HepG2 (cell line): ENCODE results near the gene WNK2. TPM values are rescaled to one million over a fixed set of nuclear protein-coding genes. Genes with fewer than 3 reads are reported as not detected.

Experiments
- ATAC-seq: fragments of 200-7000 bp; cut with Tn5 transposase; 3 replicates; pipeline ENCODE4 v1.9.1; 2020; ENCODE audit warnings: mild to moderate bottlenecking, moderate library complexity
- BruUV-seq: library from RNA; stranded (reverse); fragments of 400-500 nt; replicated peaks from 2 replicates; lab custom pipeline; 2021; lab: Mats Ljungman, UMichigan
- CTCF ChIA-PET: fragments of 300-600 bp; formaldehyde crosslinking; extraction: SDS; loops from one replicate; lab custom pipeline; 2021; ENCODE audit warnings: low total read pairs, inconsistent platforms, low intra/inter-chr PET ratio; lab: Yijun Ruan, JAX
- POLR2A ChIA-PET: fragments of 350-600 bp; sonication (Branson Sonifier 250); formaldehyde crosslinking; loops from one replicate; lab custom pipeline; 2020; ENCODE audit warnings: antibody characterized with exemption, inconsistent platforms; lab: Yijun Ruan, JAX
- DNase-seq: peaks from one replicate; pipeline ENCODE4 v3.0.0-alpha.2; 2015; ENCODE audit warnings: low spot score
- FAIRE-seq: peaks from 3 replicates; lab custom pipeline; 2011; peaks lifted over from hg19 to GRCh38; lab: Jason Lieb, UNC
- H2AFZ ChIP-seq: one replicate; pipeline ENCODE4 v1.6.1; 2011; ENCODE audit warnings: low read length, inconsistent platforms
- H3K27ac ChIP-seq: fragments of 300-600 bp; 3 replicates; pipeline ENCODE4 v1.8.0; 2011; ENCODE audit warnings: mixed run types, mild to moderate bottlenecking, mixed read lengths, low read length, inconsistent platforms; ENCODE audit not compliant: insufficient read depth; ENCODE audit errors: extremely low read length
- H3K27me3 ChIP-seq, 2 experiments: fragments of 200-600 bp in 1 of 2; 2 replicates in 1 of 2; 3 replicates in 1 of 2; pipeline versions ENCODE4 v1.6.0 to v1.8.0; 2011; ENCODE audit warnings: low read length in 2 of 2, mild to moderate bottlenecking in 2 of 2, moderate library complexity in 2 of 2, inconsistent platforms in 1 of 2; ENCODE audit not compliant: insufficient read depth in 2 of 2, control insufficient read depth in 1 of 2
- H3K36me3 ChIP-seq, 2 experiments: fragments of 200-600 bp in 1 of 2; replicated peaks in 1 of 2; 2 replicates in 1 of 2; 3 replicates in 1 of 2; pipeline versions ENCODE4 v1.5.1 to v1.8.0; 2011; ENCODE audit warnings: low read length in 2 of 2, inconsistent platforms in 1 of 2; ENCODE audit not compliant: insufficient read depth in 2 of 2, control insufficient read depth in 1 of 2
- H3K4me1 ChIP-seq: 2 replicates; pipeline ENCODE4 v1.5.1; 2012; ENCODE audit warnings: low read length, inconsistent platforms; ENCODE audit not compliant: insufficient read depth
- H3K4me2 ChIP-seq: 2 replicates; pipeline ENCODE4 v1.6.0; 2011; ENCODE audit warnings: low read depth, low read length, inconsistent platforms
- H3K4me3 ChIP-seq, 3 experiments: fragments of 200-600 bp in 1 of 3; sonication (generic), shearing (Covaris generic) in 1 of 3; replicated peaks in 1 of 3; 2 replicates each; pipeline ENCODE4 v1.5.1; 2011 to 2016; ENCODE audit warnings: low read length in 3 of 3, inconsistent platforms in 2 of 3, low read depth in 2 of 3, mild to moderate bottlenecking in 2 of 3, control low read depth in 1 of 3, mixed read lengths in 1 of 3; ENCODE audit not compliant: insufficient read depth in 1 of 3
- H3K79me2 ChIP-seq: one replicate; pipeline ENCODE4 v1.6.1; 2011; ENCODE audit warnings: low read length, inconsistent platforms; ENCODE audit not compliant: insufficient read depth
- H3K9ac ChIP-seq: 2 replicates; pipeline ENCODE4 v1.6.0; 2011; ENCODE audit warnings: mild to moderate bottlenecking, low read depth, low read length, inconsistent platforms; ENCODE audit not compliant: insufficient read depth
- H3K9me3 ChIP-seq: 2 replicates; pipeline ENCODE4 v1.5.1; 2012; ENCODE audit warnings: mild to moderate bottlenecking, low read length
- H4K20me1 ChIP-seq: 2 replicates; pipeline ENCODE4 v1.6.0; 2011; ENCODE audit warnings: inconsistent platforms, mild to moderate bottlenecking, low read length, moderate library complexity; ENCODE audit not compliant: insufficient read depth
- CENPX ChIP-seq: sonication (generic); formaldehyde crosslinking; IDR thresholded peaks from 2 replicates; pipeline ENCODE4 v1.9.0; 2021; ENCODE audit warnings: mild to moderate bottlenecking, missing genetic modification reagents, moderate library complexity
- CHD2 ChIP-seq: IDR thresholded peaks from 2 replicates; pipeline ENCODE4 v1.6.1; 2011; ENCODE audit warnings: low read depth, low read length, improper control_type of control experiment
- GLI4 ChIP-seq: sonication (generic); formaldehyde crosslinking; IDR thresholded peaks from 2 replicates; pipeline ENCODE4 v1.5.1; 2020; ENCODE audit warnings: missing genetic modification reagents, mild to moderate bottlenecking, moderate library complexity, borderline replicate concordance
- HNRNPH1 ChIP-seq: fragments of 200-400 bp; formaldehyde crosslinking; optimal IDR thresholded peaks from 2 replicates; pipeline ENCODE3; 2017; ENCODE audit warnings: mild to moderate bottlenecking, low read depth, low read length
- HNRNPK ChIP-seq: fragments of 200-400 bp; formaldehyde crosslinking; IDR thresholded peaks from 2 replicates; pipeline ENCODE4 v1.6.1; 2018; ENCODE audit warnings: low read length, low read depth, moderate library complexity, mild to moderate bottlenecking; ENCODE audit not compliant: poor library complexity, severe bottlenecking
- HNRNPUL1 ChIP-seq: fragments of 200-400 bp; formaldehyde crosslinking; IDR thresholded peaks from 2 replicates; pipeline ENCODE4 v1.6.1; 2017; ENCODE audit warnings: low read depth, mild to moderate bottlenecking, low read length, moderate library complexity
- PCBP1 ChIP-seq: fragments of 200-400 bp; formaldehyde crosslinking; IDR thresholded peaks from 2 replicates; pipeline ENCODE4 v1.6.1; 2017; ENCODE audit warnings: mild to moderate bottlenecking, low read depth, low read length, borderline replicate concordance
- SIN3B ChIP-seq: fragments of 150-350 bp; IDR thresholded peaks from 2 replicates; pipeline ENCODE4 v1.6.1; 2014; ENCODE audit warnings: low read length
- SMAD9 ChIP-seq: sonication (generic); formaldehyde crosslinking; IDR thresholded peaks from 2 replicates; pipeline ENCODE4 v1.5.1; 2020; ENCODE audit warnings: mild to moderate bottlenecking, missing genetic modification reagents
- ZNF678 ChIP-seq: sonication (generic); formaldehyde crosslinking; IDR thresholded peaks from 2 replicates; pipeline ENCODE4 v1.4.0; 2020; ENCODE audit warnings: mild to moderate bottlenecking, missing genetic modification reagents
- ZSCAN21 ChIP-seq: sonication (generic); formaldehyde crosslinking; IDR thresholded peaks from 2 replicates; pipeline ENCODE4 v1.8.0; 2022; ENCODE audit warnings: mild to moderate bottlenecking, missing genetic modification reagents, moderate library complexity, borderline replicate concordance
- WGBS: methylation state at CpG from one replicate; pipeline ENCODE4 v1.1.6; 2017; ENCODE audit warnings: low lambda C conversion rate; 5-methylcytosine and 5-hydroxymethylcytosine counted together
- in situ Hi-C: cut with HindIII; loops from 2 replicates; pipeline ENCODE4 v1.10.0; 2017; ENCODE audit warnings: low pct_unique_long_range_greater_than_20kb; ENCODE audit not compliant: extremely low pct_ligation_motif_present
- intact Hi-C: fragments of 100-400 bp; cut with micrococcal nuclease; formaldehyde crosslinking; loops from one replicate; pipeline ENCODE4 v1.10.0; 2022; ENCODE audit not compliant: unreplicated experiment
- polyA plus RNA-seq, 8 experiments: library from polyadenylated mRNA; depleted of rRNA in 3 of 8; stranded (reverse) in 7 of 8; unstranded in 1 of 8; fragments of >200 nt; fragmentation: Illumina TruSeq in 4 of 8; extraction: Trizol in 4 of 8; gene quantifications; 2 replicates each; pipeline versions ENCODE4 v1.2.1 to v1.2.3, GENCODE V29; 2011 to 2016; ENCODE audit warnings: low read depth in 4 of 8, missing spikeins in 1 of 8, mixed read lengths in 1 of 8; ENCODE audit not compliant: insufficient read depth in 1 of 8
- total RNA-seq, 5 experiments: library from RNA; depleted of rRNA; stranded (reverse); fragments of >200 nt; fragmentation: Illumina TruSeq; extraction: Trizol; gene quantifications; 2 replicates each; pipeline ENCODE4 v1.2.3, GENCODE V29; 2016; ENCODE audit warnings: low read depth in 1 of 5
- TF ChIP-seq, protein P1 (sequence below): sonication (generic); formaldehyde crosslinking; IDR thresholded peaks from 2 replicates; pipeline ENCODE4 v1.4.0; 2020; ENCODE audit warnings: missing genetic modification reagents, borderline replicate concordance
- TF ChIP-seq, protein P2 (sequence below): sonication (generic); formaldehyde crosslinking; IDR thresholded peaks from 2 replicates; pipeline ENCODE4 v1.8.0; 2022; ENCODE audit warnings: mild to moderate bottlenecking, missing genetic modification reagents, moderate library complexity
- TF ChIP-seq, protein P3 (sequence below): sonication (generic); formaldehyde crosslinking; IDR thresholded peaks from 2 replicates; pipeline ENCODE4 v1.8.0; 2022; ENCODE audit warnings: low read depth, missing genetic modification reagents
- TF ChIP-seq, protein P4 (sequence below): sonication (generic); formaldehyde crosslinking; IDR thresholded peaks from 2 replicates; pipeline ENCODE4 v1.9.0; 2021; ENCODE audit warnings: missing genetic modification reagents, borderline replicate concordance
- TF ChIP-seq, protein P5 (sequence below): IDR thresholded peaks from 2 replicates; pipeline ENCODE4 v1.6.1; 2012; ENCODE audit warnings: inconsistent platforms

The WNK2 gene
- total and polyA plus RNA-seq, 2 of the 13 experiments (the other 11 are each of a cell fraction or from before 2014, with no cell fraction given): 10.5 to 12.0 TPM

DNA sequence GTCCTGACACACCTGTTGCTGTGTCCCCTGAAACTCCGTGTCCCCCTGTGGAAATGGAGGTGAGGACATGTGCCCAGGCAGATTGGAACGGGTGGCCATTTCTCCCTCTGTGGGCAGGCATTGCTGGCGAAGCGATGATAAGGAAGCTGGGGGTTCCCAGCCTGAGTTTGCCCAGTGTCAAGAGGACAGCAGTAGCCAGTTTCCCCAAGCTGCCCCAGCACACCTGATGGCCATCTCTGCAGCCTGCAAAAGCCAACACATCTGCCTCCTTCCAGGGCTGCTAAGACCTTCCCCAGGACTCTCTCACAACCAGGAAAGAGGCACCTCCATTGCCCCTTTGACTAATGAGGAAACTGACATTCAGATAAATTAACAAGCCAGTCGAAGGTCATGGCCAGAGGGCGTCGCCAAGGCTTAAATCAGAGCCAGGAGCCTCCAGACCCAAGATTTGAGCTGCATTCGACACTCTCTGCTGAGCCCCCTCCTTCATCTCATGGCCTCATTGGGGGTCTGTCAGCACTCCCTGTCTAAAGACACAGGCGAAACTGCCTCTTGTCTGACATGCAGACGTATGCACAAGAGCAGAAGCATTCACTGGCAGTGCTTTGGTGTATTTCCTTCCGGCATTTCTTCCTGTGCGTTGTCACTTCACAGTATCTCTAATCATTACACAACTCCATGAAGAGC lies 10.4 kb upstream of the WNK2 start:
- in situ Hi-C loops: loop anchor here (25.0 kb wide), 1 partner anchor 264 kb away; no protein-coding TSS in a partner anchor
- 46% methylated on average over 12 of the region's 12 CpGs for whole genome bisulfite sequencing
- no TSS peak for BruUV-seq
- no peaks in the 10 kb centered on the region for H3K36me3 ChIP-seq
- H3K9me3 ChIP-seq: no peaks in the 10 kb centered on the region
- ChIA-PET CTCF (no interaction called here), POLR2A (no interaction called here)
- H3K27ac ChIP-seq: no peak overlapping the region
- no peaks in the 10 kb centered on the region for H3K79me2 ChIP-seq
- ATAC-seq (no peak), FAIRE-seq (no peak), DNase-seq (no peak)
- no peaks in the 10 kb centered on the region for H4K20me1 ChIP-seq
- H3K4me2 ChIP-seq: no peak overlapping the region
- H2AFZ ChIP-seq: no peak overlapping the region
- intact Hi-C loops: no loop called here
- peaks cover 5 to 41% of the 10 kb centered on the region in 2 experiments for H3K27me3 ChIP-seq
- no peak overlapping the region for H3K9ac ChIP-seq
- no peak overlapping the region for H3K4me3 ChIP-seq
- peaks cover 23% of the 10 kb centered on the region for H3K4me1 ChIP-seq
- TF ChIP-seq, protein P1, sequence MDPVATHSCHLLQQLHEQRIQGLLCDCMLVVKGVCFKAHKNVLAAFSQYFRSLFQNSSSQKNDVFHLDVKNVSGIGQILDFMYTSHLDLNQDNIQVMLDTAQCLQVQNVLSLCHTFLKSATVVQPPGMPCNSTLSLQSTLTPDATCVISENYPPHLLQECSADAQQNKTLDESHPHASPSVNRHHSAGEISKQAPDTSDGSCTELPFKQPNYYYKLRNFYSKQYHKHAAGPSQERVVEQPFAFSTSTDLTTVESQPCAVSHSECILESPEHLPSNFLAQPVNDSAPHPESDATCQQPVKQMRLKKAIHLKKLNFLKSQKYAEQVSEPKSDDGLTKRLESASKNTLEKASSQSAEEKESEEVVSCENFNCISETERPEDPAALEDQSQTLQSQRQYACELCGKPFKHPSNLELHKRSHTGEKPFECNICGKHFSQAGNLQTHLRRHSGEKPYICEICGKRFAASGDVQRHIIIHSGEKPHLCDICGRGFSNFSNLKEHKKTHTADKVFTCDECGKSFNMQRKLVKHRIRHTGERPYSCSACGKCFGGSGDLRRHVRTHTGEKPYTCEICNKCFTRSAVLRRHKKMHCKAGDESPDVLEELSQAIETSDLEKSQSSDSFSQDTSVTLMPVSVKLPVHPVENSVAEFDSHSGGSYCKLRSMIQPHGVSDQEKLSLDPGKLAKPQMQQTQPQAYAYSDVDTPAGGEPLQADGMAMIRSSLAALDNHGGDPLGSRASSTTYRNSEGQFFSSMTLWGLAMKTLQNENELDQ: no peak
- TF ChIP-seq, protein P2, sequence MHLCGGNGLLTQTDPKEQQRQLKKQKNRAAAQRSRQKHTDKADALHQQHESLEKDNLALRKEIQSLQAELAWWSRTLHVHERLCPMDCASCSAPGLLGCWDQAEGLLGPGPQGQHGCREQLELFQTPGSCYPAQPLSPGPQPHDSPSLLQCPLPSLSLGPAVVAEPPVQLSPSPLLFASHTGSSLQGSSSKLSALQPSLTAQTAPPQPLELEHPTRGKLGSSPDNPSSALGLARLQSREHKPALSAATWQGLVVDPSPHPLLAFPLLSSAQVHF (CRISPR knock-in tag): no peak
- TF ChIP-seq SMAD9 (no peak), SIN3B (no peak), GLI4 (CRISPR knock-in tag) (no peak), HNRNPH1 (no peak), PCBP1 (no peak), HNRNPK (no peak), CENPX (CRISPR knock-in tag) (no peak), ZNF678 (no peak), HNRNPUL1 (no peak), CHD2 (no peak), ZSCAN21 (no peak)
- TF ChIP-seq, protein P3, sequence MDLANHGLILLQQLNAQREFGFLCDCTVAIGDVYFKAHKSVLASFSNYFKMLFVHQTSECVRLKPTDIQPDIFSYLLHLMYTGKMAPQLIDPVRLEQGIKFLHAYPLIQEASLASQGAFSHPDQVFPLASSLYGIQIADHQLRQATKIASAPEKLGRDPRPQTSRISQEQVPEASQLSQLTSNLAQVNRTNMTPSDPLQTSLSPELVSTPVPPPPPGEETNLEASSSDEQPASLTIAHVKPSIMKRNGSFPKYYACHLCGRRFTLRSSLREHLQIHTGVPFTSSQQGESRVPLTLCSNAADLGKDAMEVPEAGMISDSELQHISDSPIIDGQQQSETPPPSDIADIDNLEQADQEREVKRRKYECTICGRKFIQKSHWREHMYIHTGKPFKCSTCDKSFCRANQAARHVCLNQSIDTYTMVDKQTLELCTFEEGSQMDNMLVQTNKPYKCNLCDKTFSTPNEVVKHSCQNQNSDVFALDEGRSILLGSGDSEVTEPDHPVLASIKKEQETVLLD (CRISPR knock-in tag): no peak
- TF ChIP-seq, protein P4, sequence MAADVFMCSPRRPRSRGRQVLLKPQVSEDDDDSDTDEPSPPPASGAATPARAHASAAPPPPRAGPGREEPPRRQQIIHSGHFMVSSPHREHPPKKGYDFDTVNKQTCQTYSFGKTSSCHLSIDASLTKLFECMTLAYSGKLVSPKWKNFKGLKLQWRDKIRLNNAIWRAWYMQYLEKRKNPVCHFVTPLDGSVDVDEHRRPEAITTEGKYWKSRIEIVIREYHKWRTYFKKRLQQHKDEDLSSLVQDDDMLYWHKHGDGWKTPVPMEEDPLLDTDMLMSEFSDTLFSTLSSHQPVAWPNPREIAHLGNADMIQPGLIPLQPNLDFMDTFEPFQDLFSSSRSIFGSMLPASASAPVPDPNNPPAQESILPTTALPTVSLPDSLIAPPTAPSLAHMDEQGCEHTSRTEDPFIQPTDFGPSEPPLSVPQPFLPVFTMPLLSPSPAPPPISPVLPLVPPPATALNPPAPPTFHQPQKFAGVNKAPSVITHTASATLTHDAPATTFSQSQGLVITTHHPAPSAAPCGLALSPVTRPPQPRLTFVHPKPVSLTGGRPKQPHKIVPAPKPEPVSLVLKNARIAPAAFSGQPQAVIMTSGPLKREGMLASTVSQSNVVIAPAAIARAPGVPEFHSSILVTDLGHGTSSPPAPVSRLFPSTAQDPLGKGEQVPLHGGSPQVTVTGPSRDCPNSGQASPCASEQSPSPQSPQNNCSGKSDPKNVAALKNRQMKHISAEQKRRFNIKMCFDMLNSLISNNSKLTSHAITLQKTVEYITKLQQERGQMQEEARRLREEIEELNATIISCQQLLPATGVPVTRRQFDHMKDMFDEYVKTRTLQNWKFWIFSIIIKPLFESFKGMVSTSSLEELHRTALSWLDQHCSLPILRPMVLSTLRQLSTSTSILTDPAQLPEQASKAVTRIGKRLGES (CRISPR knock-in tag): no peak
- TF ChIP-seq, protein P5, sequence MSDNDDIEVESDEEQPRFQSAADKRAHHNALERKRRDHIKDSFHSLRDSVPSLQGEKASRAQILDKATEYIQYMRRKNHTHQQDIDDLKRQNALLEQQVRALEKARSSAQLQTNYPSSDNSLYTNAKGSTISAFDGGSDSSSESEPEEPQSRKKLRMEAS: no peak
